ENCODE results near the gene CDH4. TPM values are rescaled to one million over a fixed set of nuclear protein-coding genes. Genes with fewer than 3 reads are reported as not detected.

CDH4 gene
- total RNA-seq, 1 donor from 2014 or later, result not detected

DNA sequence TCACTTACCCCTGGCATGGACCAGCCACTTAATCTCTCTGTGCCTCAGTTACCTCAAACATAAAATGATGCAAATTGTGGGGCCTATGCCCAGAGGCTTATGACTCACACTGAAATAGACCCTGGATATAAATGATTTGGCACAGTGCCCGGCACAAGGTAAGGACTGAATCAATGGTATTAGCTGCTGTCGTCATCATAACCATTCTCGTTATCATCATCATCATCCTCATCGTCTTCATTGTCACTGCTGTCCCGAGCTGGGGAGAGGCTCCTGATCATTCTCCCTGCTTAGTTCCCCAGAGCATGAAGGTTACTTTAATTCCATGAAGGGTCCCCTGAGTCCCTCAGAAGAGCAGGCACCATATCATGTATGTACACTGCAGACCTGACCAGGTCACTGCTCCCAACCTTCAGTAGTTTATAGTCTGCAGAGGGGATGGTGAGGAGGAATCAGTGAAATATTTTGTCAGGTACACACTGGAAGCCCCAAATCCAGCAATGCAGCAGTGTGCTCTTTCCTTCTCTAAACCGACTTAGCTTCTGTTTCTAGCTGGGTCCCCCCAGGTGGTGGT is 664.3 kb downstream of the CDH4 start:
- H3K27ac ChIP-seq, result no peak overlapping the region
- no peaks in the 10 kb centered on the region for H3K36me3 ChIP-seq
- H3K27me3 ChIP-seq, result no peaks in the 10 kb centered on the region
- no peak overlapping the region for H3K4me3 ChIP-seq
- intact Hi-C loops (cut with DNase I), result no loop called here
- TF ChIP-seq, protein P1, sequence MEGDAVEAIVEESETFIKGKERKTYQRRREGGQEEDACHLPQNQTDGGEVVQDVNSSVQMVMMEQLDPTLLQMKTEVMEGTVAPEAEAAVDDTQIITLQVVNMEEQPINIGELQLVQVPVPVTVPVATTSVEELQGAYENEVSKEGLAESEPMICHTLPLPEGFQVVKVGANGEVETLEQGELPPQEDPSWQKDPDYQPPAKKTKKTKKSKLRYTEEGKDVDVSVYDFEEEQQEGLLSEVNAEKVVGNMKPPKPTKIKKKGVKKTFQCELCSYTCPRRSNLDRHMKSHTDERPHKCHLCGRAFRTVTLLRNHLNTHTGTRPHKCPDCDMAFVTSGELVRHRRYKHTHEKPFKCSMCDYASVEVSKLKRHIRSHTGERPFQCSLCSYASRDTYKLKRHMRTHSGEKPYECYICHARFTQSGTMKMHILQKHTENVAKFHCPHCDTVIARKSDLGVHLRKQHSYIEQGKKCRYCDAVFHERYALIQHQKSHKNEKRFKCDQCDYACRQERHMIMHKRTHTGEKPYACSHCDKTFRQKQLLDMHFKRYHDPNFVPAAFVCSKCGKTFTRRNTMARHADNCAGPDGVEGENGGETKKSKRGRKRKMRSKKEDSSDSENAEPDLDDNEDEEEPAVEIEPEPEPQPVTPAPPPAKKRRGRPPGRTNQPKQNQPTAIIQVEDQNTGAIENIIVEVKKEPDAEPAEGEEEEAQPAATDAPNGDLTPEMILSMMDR (IDR thresholded peaks at IDR 0.05), result no peak
- H3K4me1 ChIP-seq, result no peaks in the 10 kb centered on the region
- H3K9me3 ChIP-seq, result no peaks in the 10 kb centered on the region
- no peak for DNase-seq (ENCODE audit: low spot score in 2 of 2)

DNA sequence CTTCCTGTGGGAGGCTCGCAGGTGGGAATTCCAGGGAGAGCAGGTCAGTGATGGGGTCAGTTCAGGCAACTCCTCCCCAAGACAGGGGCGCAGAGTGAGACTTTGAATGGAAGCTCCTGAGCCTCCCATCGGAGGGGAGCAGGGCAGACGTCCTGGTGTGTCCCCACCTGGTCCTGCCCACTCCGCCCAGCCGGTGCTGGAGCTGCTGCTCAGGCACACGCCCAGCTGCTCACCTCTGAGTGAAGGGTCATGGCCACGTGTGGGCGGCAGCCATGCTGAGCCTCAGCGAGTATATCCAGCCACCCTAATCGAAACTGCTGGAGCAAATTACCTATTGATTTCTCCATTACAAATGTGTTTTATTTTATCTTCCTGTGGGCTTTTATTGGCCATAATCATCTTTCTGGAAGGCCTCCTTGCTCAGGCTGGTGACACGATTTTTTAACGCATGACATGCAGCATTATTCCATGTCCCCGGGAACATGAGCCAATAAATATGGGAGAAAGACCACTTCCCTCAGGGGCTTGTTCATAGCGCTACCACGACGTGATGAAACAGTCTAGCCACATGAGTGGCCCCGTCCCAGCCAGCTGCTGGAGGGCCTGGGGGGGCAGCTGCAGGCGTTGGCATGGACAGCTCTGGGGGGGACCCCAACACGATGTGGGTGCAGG is 665.5 kb downstream of the CDH4 start:
- Histone ChIP-seq H3K4me3 (no peak overlapping the region), H3K36me3 (no peaks in the 10 kb centered on the region), H3K9me3 (no peaks in the 10 kb centered on the region), H3K27me3 (no peaks in the 10 kb centered on the region), H3K4me1 (no peaks in the 10 kb centered on the region), H3K27ac (no peak overlapping the region)
- DNase-seq (ENCODE audit: low spot score in 2 of 2), result no peak
- intact Hi-C loops (cut with DNase I), result no loop called here
- TF ChIP-seq, protein P1 (IDR thresholded peaks at IDR 0.05), result no peak

GRCh38 chr20:61918548-61918947 is 666.5 kb downstream of the CDH4 start:
- H3K4me1 ChIP-seq, result no peaks in the 10 kb centered on the region
- no peak overlapping the region for H3K27ac ChIP-seq
- H3K27me3 ChIP-seq, result no peaks in the 10 kb centered on the region
- H3K36me3 ChIP-seq, result no peaks in the 10 kb centered on the region
- TF ChIP-seq, protein P1 (IDR thresholded peaks at IDR 0.05), result no peak
- intact Hi-C loops (cut with DNase I), result no loop called here
- no peaks in the 10 kb centered on the region for H3K9me3 ChIP-seq
- no peak for DNase-seq (ENCODE audit: low spot score in 2 of 2)
- no peak overlapping the region for H3K4me3 ChIP-seq

- intact Hi-C loops (cut with DNase I), result no loop called here
- Histone ChIP-seq H3K27me3 (no peaks in the 10 kb centered on the region), H3K9me3 (no peaks in the 10 kb centered on the region), H3K36me3 (no peaks in the 10 kb centered on the region), H3K27ac (no peak overlapping the region), H3K4me1 (no peaks in the 10 kb centered on the region), H3K4me3 (no peak overlapping the region)
- TF ChIP-seq, protein P1 (IDR thresholded peaks at IDR 0.05), result no peak
- no peak for DNase-seq (ENCODE audit: low spot score in 2 of 2)
Measured at GRCh38 chr20:61919239-61919638, 667.2 kb downstream of the CDH4 start.

DNA sequence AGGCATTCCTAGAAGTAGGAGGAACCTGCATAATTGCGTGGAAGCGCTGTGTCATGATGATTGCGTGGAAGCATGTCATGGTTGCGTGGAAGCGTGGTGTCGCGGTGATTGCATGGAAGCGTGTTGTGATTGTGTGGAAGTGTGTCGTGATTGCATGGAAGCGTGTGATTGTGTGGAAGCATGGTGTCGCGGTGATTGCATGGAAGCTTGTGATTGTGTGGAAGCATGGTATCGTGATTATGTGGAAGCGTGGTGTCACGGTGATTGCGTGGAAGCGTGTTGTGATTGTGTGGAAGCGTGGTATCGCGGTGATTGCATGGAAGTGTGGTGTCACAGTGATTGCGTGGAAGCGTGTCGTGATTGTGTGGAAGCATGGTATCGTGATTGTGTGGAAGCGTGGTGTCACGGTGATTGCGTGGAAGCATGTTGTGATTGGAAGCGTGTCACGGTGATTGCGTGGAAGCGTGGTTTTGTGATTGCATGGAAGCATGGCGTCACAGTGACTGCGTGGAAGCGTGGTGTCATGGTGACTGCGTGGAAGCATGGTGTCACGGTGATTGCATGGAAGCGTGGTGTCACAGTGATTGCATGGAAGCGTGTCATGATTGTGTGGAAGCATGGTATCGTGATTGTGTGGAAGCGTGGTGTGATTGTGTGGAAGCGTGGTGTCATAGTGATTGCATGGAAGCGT is 667.8 kb downstream of the CDH4 start:
- intact Hi-C loops (cut with DNase I), result no loop called here
- H3K27ac ChIP-seq, result no peak overlapping the region
- TF ChIP-seq, protein P1 (IDR thresholded peaks at IDR 0.05), result no peak
- H3K4me1 ChIP-seq, result no peaks in the 10 kb centered on the region
- no peaks in the 10 kb centered on the region for H3K27me3 ChIP-seq
- H3K4me3 ChIP-seq, result no peak overlapping the region
- no peak for DNase-seq (ENCODE audit: low spot score in 2 of 2)
- no peaks in the 10 kb centered on the region for H3K9me3 ChIP-seq
- no peaks in the 10 kb centered on the region for H3K36me3 ChIP-seq
